H1 (cell line): Measurements from ENCODE around the gene RAP2C. TPM values are rescaled to one million over a fixed set of nuclear protein-coding genes. Genes with fewer than 3 reads are reported as not detected.

Experiments
- NRF1 ChIP-seq: IDR thresholded peaks from 2 replicates; pipeline ENCODE4 v1.6.1; 2011; ENCODE audit warnings: mild to moderate bottlenecking, low read depth, low read length, improper control_type of control experiment
- RAD21 ChIP-seq, 2 experiments: IDR thresholded peaks in 1 of 2; conservative IDR thresholded peaks in 1 of 2; 2 replicates each; pipeline ENCODE4 v1.6.1; 2011; ENCODE audit warnings: low read depth in 2 of 2, low read length in 2 of 2, improper control_type of control experiment in 1 of 2, inconsistent platforms in 1 of 2, mild to moderate bottlenecking in 1 of 2, moderate library complexity in 1 of 2
- polyA plus RNA-seq, 7 experiments: library from polyadenylated mRNA; depleted of rRNA in 3 of 7; stranded (reverse) in 5 of 7; unstranded in 2 of 7; fragments of >200 nt in 5 of 7; fragments of 200-250 nt in 2 of 7; gene quantifications; 1 replicate in 5 of 7; 2 replicates in 1 of 7; 4 replicates in 1 of 7; pipeline versions ENCODE4 v1.2.1 to v1.2.3, GENCODE V29; 2011 to 2013; ENCODE audit warnings: missing spikeins in 2 of 7, mixed read lengths in 2 of 7
- total RNA-seq: library from RNA; stranded (reverse); fragmentation: NEBNext Ultra II Directional; extraction: Animal tissue kit (Norgen Biotek cat#: 25700); gene quantifications from 2 replicates; pipeline ENCODE4 v1.2.1, GENCODE V29; 2021

The RAP2C gene
- total and polyA plus RNA-seq, 2 of the 8 experiments (the other 6 are each of a cell fraction or from before 2014, with no cell fraction given), result 4.7 to 20.5 TPM

GRCh38 chrX:132173647-132174046, 45.6 kb downstream of the RAP2C start (continued):
- no peak for TF ChIP-seq RAD21 (IDR thresholded peaks at IDR 0.05 in 1 of 2, conservative IDR thresholded peaks at IDR 0.05 in 1 of 2; ENCODE audit: low read depth in 2 of 2, low read length in 2 of 2)
- TF ChIP-seq NRF1, result no peak
